HTERT RPE-1 (cell line): ENCODE results near the gene STAP2.
"Not testable (repeated sequence)": the region's sequence is repeated elsewhere in the genome, so short reads cannot be mapped to it uniquely, and the experiment has no call there.

Experiments
- in situ Hi-C: fragments of 300-500 bp; cut with MboI; formaldehyde crosslinking; loops from 4 replicates; pipeline ENCODE4 v1.14.3; 2020; ENCODE audit warnings: low sequenced_read_pairs

STAP2 gene

GRCh38 chr19:4277191-4277696 lies 61.4 kb downstream of the STAP2 start:
- in situ Hi-C loops: no loop called here

GRCh38 chr19:4274321-4274686 lies 64.3 kb downstream of the STAP2 start:
- in situ Hi-C loops: not testable (repeated sequence)
